ENCODE measurements around the gene LSG1.
"Not testable (repeated sequence)": the region's sequence is repeated elsewhere in the genome, so short reads cannot be mapped to it uniquely, and the experiment has no call there.

LSG1 gene

DNA sequence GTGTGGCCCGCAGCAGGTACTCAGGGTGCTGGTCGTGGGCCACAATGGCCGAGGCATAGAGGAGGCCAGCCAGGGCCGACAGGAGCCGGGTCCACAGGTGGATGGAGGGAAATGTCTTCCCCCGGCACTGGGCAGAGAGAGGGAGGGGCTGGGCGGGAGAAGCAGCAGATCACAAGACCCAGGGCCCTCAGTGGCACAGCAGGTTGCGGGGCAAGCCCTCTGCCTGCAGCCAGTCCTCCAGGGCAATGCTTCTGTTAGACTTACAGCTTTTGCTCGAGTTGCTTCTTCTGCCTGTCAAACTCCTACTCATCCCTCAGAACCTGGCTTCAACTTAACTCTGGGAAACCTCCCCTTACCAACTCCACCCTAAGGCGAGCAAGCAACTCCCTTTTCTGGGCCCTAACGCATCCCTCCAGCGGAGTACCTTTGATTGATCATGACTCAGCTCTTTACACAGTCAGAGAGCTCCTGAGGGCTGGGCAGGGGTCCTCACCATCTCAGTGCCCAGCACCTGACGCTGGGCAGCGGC lies 54.8 kb downstream of the LSG1 start:
- DNase-seq, result no peak

- no peak for DNase-seq
Observed at GRCh38 chr3:194615226-194615625, 56.8 kb downstream of the LSG1 start.

DNA sequence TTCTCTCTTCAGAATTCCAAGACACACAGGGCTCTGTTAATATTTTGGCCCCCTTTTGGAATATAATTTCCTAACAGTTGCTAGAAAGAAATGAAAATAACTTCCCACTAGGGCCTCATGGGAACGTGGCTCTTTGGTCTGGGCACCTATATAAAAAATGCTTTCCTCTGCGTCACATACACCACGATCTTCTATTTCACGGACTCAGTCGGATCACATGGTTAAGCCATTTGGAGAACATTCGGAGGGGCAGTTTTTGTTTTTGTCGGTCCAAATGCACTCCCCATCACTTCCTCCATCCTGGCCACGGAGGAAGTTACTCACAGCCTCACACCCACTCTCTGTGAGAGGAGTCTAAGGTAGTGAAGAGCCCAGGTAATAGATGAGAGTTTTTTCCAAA lies 59.8 kb downstream of the LSG1 start:
- DNase-seq, result no peak

- DNase-seq, result no peak
Observed at GRCh38 chr3:194610689-194611088, 61.3 kb downstream of the LSG1 start.

DNA sequence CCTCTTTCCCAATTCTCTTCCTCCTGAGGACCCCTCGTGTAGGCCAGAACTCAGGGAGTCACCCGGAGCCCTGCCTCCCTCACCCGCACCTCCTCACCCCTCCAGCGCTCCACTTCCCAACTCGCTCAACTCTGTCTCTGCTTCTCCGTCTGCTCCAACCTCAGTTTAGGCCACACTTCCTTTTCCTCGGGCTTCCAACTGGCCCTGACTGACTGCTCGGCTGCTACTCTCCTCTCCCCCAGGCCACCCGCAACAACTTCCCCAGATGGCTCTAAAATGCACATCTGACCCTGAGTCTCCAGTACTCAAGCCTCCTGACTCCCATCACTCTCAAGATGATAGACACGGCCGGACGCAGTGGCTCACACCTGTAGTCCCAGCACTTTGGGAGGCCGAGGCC lies 62.4 kb downstream of the LSG1 start:
- DNase-seq, result no peak

DNA sequence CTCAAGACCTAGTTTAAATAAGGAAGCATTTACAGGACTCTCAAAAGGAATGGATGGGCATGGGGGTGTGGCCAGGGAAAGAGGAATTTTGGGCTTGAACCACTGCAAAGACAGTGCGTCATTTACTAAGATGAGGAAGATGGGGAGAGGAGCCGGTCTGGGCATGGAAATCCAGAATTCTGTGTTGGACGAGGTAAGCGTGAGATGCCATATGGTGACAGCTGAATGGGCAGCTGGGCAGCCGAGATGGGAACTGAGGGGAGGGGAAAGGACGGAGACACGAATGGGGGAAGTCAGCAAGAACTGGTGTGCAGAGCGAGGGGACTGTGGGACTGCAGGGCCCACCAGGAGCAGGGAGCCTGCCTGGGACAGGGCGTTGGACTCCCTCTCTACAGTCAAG lies 63.0 kb downstream of the LSG1 start:
- no peak for DNase-seq

DNA sequence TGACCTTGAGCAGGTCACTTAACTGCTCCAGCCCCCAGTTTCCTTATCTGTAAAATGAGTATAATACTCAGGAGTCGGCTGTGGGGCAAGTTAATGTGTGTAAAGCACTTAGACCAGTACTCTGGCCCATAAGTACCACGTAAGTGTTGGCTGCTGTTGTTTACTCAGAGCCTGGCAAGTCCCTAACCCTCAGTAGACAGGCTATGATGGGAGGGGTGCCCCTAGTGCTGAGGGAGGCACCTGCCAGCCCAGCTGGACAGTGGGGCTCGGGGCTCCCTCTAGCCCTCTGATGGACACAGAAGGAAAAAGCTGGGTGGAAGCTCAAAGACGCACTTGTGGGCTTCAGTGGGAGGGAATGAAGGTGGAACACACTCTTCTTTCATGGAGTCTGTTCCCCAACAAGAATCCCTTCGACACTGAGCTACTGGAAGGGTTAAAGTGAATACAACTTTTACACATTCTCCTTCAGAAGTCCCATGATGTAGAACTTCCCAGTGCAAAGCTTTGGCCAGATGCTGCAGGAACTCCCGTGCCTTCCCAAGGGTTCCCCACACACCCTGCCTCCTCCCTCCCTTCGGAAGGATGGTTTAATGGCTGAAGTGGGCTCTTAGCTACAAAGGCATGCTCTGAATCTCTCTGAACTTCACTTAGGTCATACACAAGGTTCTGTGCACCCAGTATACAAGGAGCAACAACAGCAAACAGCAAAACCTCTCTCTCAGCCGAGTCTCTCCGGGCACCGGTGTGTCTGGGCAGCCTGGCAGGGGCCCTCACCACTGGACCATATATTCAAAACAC lies 64.2 kb downstream of the LSG1 start:
- DNase-seq, result no peak

DNA sequence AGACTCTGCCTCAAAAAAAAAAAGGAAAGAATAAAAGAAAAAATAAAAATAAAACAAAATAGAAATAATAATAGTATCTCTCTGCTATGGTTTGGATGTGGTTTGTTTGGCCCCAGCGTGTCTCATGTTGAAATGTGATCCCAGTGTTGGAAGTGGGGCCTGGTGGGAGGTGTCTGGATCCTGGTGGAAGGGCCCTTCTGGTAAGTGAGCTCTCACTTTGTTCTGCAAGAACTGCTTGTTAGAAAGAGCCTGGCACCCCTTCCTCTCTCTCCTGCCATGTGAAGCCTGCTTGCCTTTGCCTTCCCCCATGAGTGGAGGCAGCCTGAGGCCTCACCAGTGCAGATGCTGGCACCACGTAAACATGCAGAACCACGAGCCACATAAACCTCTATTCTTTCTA lies 65.0 kb downstream of the LSG1 start:
- no peak for DNase-seq

GRCh38 chr3:194606163-194606562 lies 65.8 kb downstream of the LSG1 start:
- no peak for DNase-seq

DNA sequence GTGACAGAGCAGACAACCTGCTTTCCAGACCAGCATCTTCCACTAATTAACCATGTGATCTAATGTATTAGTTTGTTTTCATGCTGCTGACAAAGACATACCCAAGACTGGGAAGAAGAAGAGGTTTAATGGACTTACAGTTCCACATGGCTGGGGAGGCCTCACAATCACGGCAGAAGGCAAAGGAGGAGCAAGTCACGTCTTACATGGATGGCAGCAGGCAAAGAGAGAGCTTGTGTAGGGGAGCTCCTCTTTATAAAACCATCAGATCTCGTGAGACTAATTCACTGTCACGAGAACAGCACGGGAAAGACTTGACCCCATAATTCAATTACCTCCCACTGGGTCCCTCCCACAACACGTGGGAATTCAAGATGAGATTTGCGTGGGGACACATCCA lies 66.7 kb downstream of the LSG1 start:
- not testable (repeated sequence) for DNase-seq

GRCh38 chr3:194604837-194605236 lies 67.2 kb downstream of the LSG1 start:
- no peak for DNase-seq

GRCh38 chr3:194604126-194604525 lies 67.9 kb downstream of the LSG1 start:
- no peak for DNase-seq

- no peak for DNase-seq
Observed at GRCh38 chr3:194602669-194603171, 69.3 kb downstream of the LSG1 start.

DNA sequence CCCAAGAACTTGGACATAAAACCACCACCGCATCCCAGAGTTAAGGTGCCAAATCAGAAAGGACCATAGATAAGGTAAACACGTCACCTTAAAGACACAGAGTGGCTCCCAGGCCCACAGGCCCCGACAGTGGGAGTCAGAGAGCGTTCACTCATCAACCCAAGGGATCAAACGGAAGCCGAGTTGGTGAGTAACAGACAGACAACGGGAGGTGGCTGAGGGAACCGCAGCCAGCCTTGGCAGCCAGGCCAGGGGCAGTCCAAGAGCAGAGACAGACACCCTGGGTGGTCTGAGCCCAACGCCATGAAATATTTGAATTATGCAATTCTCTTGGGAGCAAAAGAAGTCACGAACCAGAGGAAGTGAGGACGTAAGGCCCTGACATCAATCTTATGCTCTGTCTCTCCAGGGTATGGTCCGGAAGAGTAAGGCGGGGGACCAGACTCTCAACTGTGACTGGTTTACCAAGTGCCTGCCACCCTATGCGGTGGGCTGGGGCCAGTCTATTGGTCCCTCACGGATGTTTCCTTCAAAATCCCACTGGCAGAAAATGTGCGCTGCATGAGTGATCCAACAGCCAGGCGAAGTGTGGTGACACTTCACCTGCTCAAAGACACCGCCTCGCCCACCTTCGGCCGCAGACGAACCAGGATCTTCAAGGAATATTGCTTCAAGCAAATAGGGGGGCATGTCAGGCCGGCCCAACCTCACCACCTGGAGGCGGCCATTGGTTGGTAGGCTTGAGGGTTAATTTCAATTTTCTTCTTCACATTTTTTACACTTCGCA lies 73.0 kb downstream of the LSG1 start:
- DNase-seq, result peak; percentile 99

DNA sequence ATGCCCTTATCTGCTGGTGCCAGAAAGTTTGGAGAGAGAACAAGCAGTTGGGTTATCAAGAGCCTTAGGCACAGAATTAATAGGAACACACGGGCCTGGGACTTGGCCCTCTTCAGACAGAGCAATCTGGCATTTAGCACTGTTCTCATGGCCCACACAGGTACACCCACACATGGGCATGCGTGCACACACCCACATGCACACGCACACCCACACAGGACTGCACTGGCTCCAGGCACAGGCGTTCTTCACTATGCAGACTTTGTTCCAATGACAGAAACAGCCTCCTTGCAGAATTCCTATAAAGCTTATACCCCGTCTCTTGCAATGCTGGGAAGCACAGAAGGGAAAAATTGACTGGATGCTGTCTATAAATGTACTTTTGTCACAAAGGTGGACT lies 75.1 kb downstream of the LSG1 start:
- DNase-seq, result no peak

DNA sequence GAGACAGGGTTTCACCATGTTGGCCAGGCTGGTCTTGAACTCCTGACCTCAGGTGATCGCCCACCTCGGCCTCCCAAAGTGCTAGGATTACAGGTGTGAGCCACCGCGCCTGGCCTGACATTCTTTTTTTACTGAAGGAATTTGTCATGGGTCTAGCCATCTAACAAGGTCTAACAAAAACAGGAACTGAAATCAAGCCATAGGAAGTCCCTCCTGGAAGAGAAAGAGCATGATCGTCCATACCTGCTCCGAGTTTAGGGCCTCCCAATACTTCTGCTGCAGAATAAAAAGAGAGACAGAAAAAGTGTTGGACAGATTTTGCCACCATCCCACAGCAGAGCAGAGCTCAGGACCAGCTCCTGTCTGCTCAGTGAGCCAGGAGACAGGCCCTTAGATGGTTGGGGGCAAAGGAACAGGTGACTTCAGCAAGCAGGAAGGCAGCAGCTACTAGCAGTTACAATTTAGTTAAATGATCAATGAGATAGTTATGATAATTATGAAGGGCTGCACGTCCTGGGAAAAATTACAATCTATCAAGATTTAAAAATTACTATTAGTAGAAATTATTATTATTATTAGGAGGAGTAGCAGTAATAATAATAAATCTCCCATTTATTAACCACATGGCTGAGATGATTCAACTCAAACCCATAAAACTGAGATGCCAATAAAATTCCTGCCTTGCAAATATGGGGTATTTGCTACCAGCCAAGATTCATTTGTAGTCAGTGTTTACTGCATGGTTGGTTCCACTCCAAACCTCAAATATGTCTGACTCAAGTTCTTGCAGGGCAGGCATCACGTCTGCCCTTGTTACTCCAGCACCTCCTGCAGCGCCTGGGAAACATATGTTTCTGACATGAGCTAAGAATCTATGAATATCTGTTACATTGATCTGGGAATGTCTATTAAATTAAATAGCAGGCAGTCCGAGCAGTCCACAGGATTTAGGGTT lies 78.9 kb downstream of the LSG1 start:
- peak; percentile 100 for DNase-seq

Data from fibroblast of skin of back (primary cell).